ENCODE results near the gene ZNF410.

ZNF410 gene

DNA sequence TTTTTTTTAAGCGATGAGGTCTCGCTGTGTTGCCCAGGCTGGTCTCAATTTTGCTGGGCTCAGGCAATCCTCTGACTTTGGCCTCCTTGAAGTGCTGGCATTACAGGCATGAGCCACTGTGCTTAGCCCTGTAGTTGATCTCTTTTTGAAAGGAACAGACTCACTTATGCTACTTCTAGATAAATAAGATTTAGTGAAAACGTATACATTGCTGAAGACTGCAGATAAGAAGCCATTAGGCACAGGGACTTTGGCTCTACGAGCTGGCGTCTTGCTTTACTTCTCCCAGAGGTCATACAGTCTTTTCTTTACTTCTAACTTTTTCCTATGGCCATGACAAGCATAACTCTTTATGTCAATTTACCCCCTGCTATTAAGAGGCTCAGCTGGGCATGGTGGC, 25.6 kb upstream of the ZNF410 start:
- Histone ChIP-seq H3F3A (ENCODE audit: insufficient read depth) (peaks cover 3% of the 10 kb centered on the region; the same call in 1 of the 2 replicates), H3K9me2 (replicated peaks; ENCODE audit: insufficient read depth, low read length) (no peaks in the 10 kb centered on the region), H2AFZ (ENCODE audit: low read depth, low read length, severe bottlenecking) (no peak overlapping the region), H4K20me1 (ENCODE audit: low read depth, low read length) (no peaks in the 10 kb centered on the region), H3K27ac (ENCODE audit: low read depth, low read length) (no peak overlapping the region), H3K4me3 (ENCODE audit: insufficient read depth, low read length, poor library complexity, severe bottlenecking) (no peak overlapping the region), H3K79me2 (ENCODE audit: insufficient read depth, low read length) (no peaks in the 10 kb centered on the region), H3K9me3 (ENCODE audit: insufficient read depth, low read length) (no peaks in the 10 kb centered on the region), H3K4me2 (ENCODE audit: low read depth, low read length, poor library complexity, severe bottlenecking) (no peak overlapping the region), H3K9ac (ENCODE audit: low read length) (no peak overlapping the region), H3K27me3 (ENCODE audit: low read length) (no peaks in the 10 kb centered on the region), H3K36me3 (ENCODE audit: low read length) (peaks cover 2% of the 10 kb centered on the region; the same call in 1 of the 2 replicates)
- TF ChIP-seq CTCF (IDR thresholded peaks at IDR 0.05; ENCODE audit: insufficient read depth, low read length, poor library complexity, severe bottlenecking) (no peak), EZH2phosphoT487 (conservative IDR thresholded peaks at IDR 0.05; ENCODE audit: low read length) (no peak)

GRCh38 chr14:73862480-73862879, 24.2 kb upstream of the ZNF410 start:
- Histone ChIP-seq H3K9ac (ENCODE audit: low read length) (no peak overlapping the region), H4K20me1 (ENCODE audit: low read depth, low read length) (no peaks in the 10 kb centered on the region), H3K9me2 (replicated peaks; ENCODE audit: insufficient read depth, low read length) (no peaks in the 10 kb centered on the region), H3K27me3 (ENCODE audit: low read length) (no peaks in the 10 kb centered on the region), H3K27ac (ENCODE audit: low read depth, low read length) (no peak overlapping the region), H2AFZ (ENCODE audit: low read depth, low read length, severe bottlenecking) (no peak overlapping the region), H3F3A (ENCODE audit: insufficient read depth) (peaks cover 3% of the 10 kb centered on the region; the same call in 1 of the 2 replicates), H3K36me3 (ENCODE audit: low read length) (peaks cover 2% of the 10 kb centered on the region; the same call in 1 of the 2 replicates), H3K79me2 (ENCODE audit: insufficient read depth, low read length) (no peaks in the 10 kb centered on the region), H3K4me3 (ENCODE audit: insufficient read depth, low read length, poor library complexity, severe bottlenecking) (no peak overlapping the region), H3K9me3 (ENCODE audit: insufficient read depth, low read length) (no peaks in the 10 kb centered on the region), H3K4me2 (ENCODE audit: low read depth, low read length, poor library complexity, severe bottlenecking) (no peak overlapping the region)
- TF ChIP-seq CTCF (IDR thresholded peaks at IDR 0.05; ENCODE audit: insufficient read depth, low read length, poor library complexity, severe bottlenecking), result no peak
- TF ChIP-seq EZH2phosphoT487 (conservative IDR thresholded peaks at IDR 0.05; ENCODE audit: low read length), result no peak

- TF ChIP-seq EZH2phosphoT487 (conservative IDR thresholded peaks at IDR 0.05; ENCODE audit: low read length) (no peak), CTCF (IDR thresholded peaks at IDR 0.05; ENCODE audit: insufficient read depth, low read length, poor library complexity, severe bottlenecking) (no peak)
- no peak overlapping the region for H3K9ac ChIP-seq (ENCODE audit: low read length)
- peaks cover 3% of the 10 kb centered on the region; the same call in 1 of the 2 replicates for H3F3A ChIP-seq (ENCODE audit: insufficient read depth)
- H4K20me1 ChIP-seq (ENCODE audit: low read depth, low read length), result no peaks in the 10 kb centered on the region
- no peaks in the 10 kb centered on the region for H3K9me3 ChIP-seq (ENCODE audit: insufficient read depth, low read length)
- no peak overlapping the region for H2AFZ ChIP-seq (ENCODE audit: low read depth, low read length, severe bottlenecking)
- H3K27me3 ChIP-seq (ENCODE audit: low read length), result no peaks in the 10 kb centered on the region
- H3K79me2 ChIP-seq (ENCODE audit: insufficient read depth, low read length), result no peaks in the 10 kb centered on the region
- H3K4me3 ChIP-seq (ENCODE audit: insufficient read depth, low read length, poor library complexity, severe bottlenecking), result no peak overlapping the region
- no peak overlapping the region for H3K4me2 ChIP-seq (ENCODE audit: low read depth, low read length, poor library complexity, severe bottlenecking)
- peaks cover 2% of the 10 kb centered on the region; the same call in 1 of the 2 replicates for H3K36me3 ChIP-seq (ENCODE audit: low read length)
- no peaks in the 10 kb centered on the region for H3K9me2 ChIP-seq (replicated peaks; ENCODE audit: insufficient read depth, low read length)
- H3K27ac ChIP-seq (ENCODE audit: low read depth, low read length), result no peak overlapping the region
Observed at GRCh38 chr14:73863209-73863608, 23.4 kb upstream of the ZNF410 start.

Data from SU-DHL-6 (cell line).